ENCODE data around the gene MDM2. TPM values are rescaled to one million over a fixed set of nuclear protein-coding genes. Genes with fewer than 3 reads are reported as not detected.

Gene MDM2
- total RNA-seq, 1 experiment from 2014 or later, result 95.2 TPM

DNA sequence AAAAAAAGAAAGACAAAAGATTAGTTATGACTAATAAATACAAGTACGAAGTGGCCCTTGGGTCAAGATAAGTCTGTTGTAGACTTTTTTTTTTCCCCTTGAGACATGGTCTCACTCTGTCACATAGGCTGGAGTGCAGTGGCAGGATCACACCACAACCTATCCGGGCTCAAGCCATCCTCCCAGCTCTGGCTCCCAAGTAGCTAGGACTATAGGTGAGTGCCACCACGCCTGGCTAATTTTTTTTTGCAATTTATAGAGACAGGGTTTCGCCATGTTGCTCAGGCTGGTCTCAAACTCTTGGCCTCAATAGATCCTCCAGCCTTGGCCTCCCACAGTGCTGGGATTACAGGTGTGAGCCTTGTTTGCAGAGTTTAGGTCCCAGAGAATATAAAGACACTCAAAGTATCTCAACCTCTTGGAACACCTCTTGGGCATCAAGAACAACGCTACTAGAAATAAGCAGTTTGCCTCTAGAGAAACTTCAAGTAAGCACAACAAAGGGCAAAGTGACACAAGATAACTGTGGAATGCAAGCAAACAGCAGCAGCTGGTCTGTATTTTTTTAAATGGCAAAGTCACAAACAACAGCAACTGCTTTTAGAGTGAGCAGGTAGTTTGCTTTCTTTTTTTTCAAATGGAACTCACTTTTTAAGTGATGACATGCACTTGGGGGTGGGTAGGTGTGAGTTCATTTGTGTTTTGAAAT, 3.9 kb upstream of the MDM2 start:
- intact Hi-C loops (cut with micrococcal nuclease; ENCODE audit: unreplicated experiment), result loop anchor here (10.0 kb wide), 1 partner anchor 439 kb away; no protein-coding TSS in a partner anchor
- TF ChIP-seq CTCF (conservative IDR thresholded peaks at IDR 0.05) (no peak), EZH2 (IDR thresholded peaks at IDR 0.05; ENCODE audit: low read depth) (no peak)
- Histone ChIP-seq H4K20me1 (ENCODE audit: insufficient read depth) (no peaks in the 10 kb centered on the region), H3K27me3 (ENCODE audit: insufficient read depth, low read depth) (no peaks in the 10 kb centered on the region), H3K4me2 (no peak overlapping the region), H3K9me3 (ENCODE audit: insufficient read depth, low read depth) (no peaks in the 10 kb centered on the region), H2AFZ (no peak overlapping the region), H3K9me2 (ENCODE audit: insufficient read depth) (no peaks in the 10 kb centered on the region), H3K36me3 (ENCODE audit: low read depth) (0 out of 2 replicates have a peak, but pooled peaks cover under 1% of the 10 kb centered on the region), H3K4me3 (no peak overlapping the region), H3F3A (ENCODE audit: insufficient read depth, low read depth) (peaks cover 53% of the 10 kb centered on the region), H3K4me1 (replicated peaks; ENCODE audit: insufficient read depth) (peaks cover 44% of the 10 kb centered on the region), H3K27ac (no peak overlapping the region), H3K79me2 (ENCODE audit: low read depth) (peaks cover 11% of the 10 kb centered on the region)
- POLR2A ChIA-PET (ENCODE audit: unreplicated experiment), result interaction anchor here (0.6 kb wide), 1 partner anchor 102 kb away, joined by 3 read pairs; no protein-coding TSS in a partner anchor
- CTCF ChIA-PET, result no interaction called here
- no TSS peak for BruUV-seq (replicated peaks)
- DNase-seq, result no peak

DNA sequence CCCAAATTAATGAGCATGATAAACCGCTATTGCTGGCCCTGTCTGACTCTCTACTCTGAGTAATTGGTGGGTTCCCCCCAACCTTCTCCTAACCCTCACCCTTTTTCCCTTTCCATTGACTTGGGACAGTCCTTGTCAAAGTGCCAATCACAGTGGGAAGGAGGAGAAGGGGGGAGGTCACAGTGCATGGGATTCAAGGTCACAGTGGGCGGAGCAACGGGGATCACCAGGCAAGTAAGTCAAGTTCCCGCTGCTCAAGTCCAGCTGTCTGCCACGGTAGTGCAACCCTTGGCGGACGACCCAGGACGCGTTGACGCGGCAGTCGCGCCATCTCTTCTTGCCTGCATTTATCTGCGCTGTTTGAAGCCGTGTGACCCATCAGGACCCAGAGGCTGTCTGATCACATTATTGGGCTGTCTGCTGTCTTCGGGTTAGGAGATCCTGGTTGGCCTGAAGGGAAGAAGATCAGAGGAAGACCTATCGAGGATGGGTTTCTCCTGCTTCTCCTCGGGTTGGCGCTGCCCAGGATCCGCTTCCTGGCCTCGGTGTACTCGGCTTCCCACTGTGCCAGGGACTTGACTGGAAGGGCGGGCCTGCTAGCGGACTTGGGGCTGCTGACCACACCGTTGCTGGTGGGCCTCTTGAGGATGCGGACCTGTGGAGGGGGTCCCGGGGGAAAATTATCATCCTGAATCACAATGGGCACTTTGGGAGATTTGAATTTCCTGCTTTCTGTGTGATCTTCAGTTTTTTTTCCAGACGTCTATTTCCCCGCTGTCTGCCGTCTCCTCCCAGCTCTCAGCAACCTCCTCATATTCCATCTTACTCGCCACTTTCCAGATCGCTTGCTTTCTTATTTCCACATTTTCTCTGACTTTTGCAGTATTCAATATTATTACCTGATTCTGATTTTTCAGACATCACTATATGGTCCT, 3.1 kb upstream of the MDM2 start:
- Histone ChIP-seq H4K20me1 (ENCODE audit: insufficient read depth) (no peaks in the 10 kb centered on the region), H3K4me2 (no peak overlapping the region), H3F3A (ENCODE audit: insufficient read depth, low read depth) (peaks cover 48% of the 10 kb centered on the region), H3K27me3 (ENCODE audit: insufficient read depth, low read depth) (no peaks in the 10 kb centered on the region), H3K4me3 (no peak overlapping the region), H3K9me2 (ENCODE audit: insufficient read depth) (no peaks in the 10 kb centered on the region), H2AFZ (no peak overlapping the region), H3K27ac (no peak overlapping the region), H3K36me3 (ENCODE audit: low read depth) (peaks cover 8% of the 10 kb centered on the region; the same call in 1 of the 2 replicates), H3K79me2 (ENCODE audit: low read depth) (peaks cover 19% of the 10 kb centered on the region), H3K9me3 (ENCODE audit: insufficient read depth, low read depth) (no peaks in the 10 kb centered on the region), H3K4me1 (replicated peaks; ENCODE audit: insufficient read depth) (peaks cover 46% of the 10 kb centered on the region)
- no peak for TF ChIP-seq CTCF (conservative IDR thresholded peaks at IDR 0.05)
- TF ChIP-seq EZH2 (IDR thresholded peaks at IDR 0.05; ENCODE audit: low read depth), result no peak
- intact Hi-C loops (cut with micrococcal nuclease; ENCODE audit: unreplicated experiment), result loop anchor here (5.0 to 10.0 kb wide), 2 partner anchors 118 to 440 kb away; partner anchors contain the start of gene NUP107
- ChIA-PET POLR2A (ENCODE audit: unreplicated experiment) (interaction anchor here (0.6 kb wide), 1 partner anchor 103 kb away, joined by 3 read pairs; no protein-coding TSS in a partner anchor), CTCF (no interaction called here)
- DNase-seq, result no peak
- no TSS peak for BruUV-seq (replicated peaks)

- ChIA-PET CTCF (no interaction called here), POLR2A (ENCODE audit: unreplicated experiment) (no interaction called here)
- Histone ChIP-seq H3K27me3 (ENCODE audit: insufficient read depth, low read depth) (no peaks in the 10 kb centered on the region), H3K79me2 (ENCODE audit: low read depth) (peaks cover 25% of the 10 kb centered on the region), H3K36me3 (ENCODE audit: low read depth) (peaks cover 11% of the 10 kb centered on the region; the same call in 1 of the 2 replicates), H3K4me1 (replicated peaks; ENCODE audit: insufficient read depth) (peaks cover 39% of the 10 kb centered on the region), H4K20me1 (ENCODE audit: insufficient read depth) (no peaks in the 10 kb centered on the region), H3K4me2 (no peak overlapping the region), H3K9me3 (ENCODE audit: insufficient read depth, low read depth) (no peaks in the 10 kb centered on the region), H3K27ac (no peak overlapping the region), H3K4me3 (no peak overlapping the region), H2AFZ (no peak overlapping the region), H3K9me2 (ENCODE audit: insufficient read depth) (no peaks in the 10 kb centered on the region), H3F3A (ENCODE audit: insufficient read depth, low read depth) (peaks cover 44% of the 10 kb centered on the region)
- TF ChIP-seq EZH2 (IDR thresholded peaks at IDR 0.05; ENCODE audit: low read depth) (no peak), CTCF (conservative IDR thresholded peaks at IDR 0.05) (no peak)
- intact Hi-C loops (cut with micrococcal nuclease; ENCODE audit: unreplicated experiment), result loop anchor here (5.0 to 10.0 kb wide), 2 partner anchors 118 to 441 kb away; partner anchors contain the start of gene NUP107
- no peak for DNase-seq
- no TSS peak for BruUV-seq (replicated peaks)
Measured at GRCh38 chr12:68805592-68806120, 2.3 kb upstream of the MDM2 start.
